ENCODE measurements around the gene TEAD3.

DNA sequence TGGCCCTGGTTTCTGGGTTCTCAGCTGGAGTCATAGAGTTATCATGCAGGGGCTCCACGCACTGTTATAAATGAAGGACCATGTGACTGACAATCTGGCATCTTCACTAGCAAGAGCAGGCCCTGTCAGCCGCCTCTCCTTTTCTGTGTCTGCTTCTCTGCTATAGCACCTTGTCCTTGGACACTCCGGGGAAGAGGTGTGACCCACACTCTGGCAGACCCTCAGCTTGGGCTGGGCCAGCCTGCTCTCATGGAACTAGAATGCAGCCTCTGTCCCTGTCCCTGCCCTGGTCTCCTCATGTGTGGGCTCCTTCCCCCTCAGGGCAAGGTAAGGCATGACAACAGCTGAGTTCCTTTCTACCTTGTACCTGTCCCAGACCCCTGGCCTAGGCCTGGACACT is 55.7 kb downstream of the TEAD3 start:
- TF ChIP-seq YY1 (IDR thresholded peaks at IDR 0.05; ENCODE audit: low read depth) (no peak), EP300 (IDR thresholded peaks at IDR 0.05; ENCODE audit: borderline replicate concordance) (no peak), RAD21 (IDR thresholded peaks at IDR 0.05; ENCODE audit: low read depth) (no peak)
- TF ChIP-seq, protein P1, sequence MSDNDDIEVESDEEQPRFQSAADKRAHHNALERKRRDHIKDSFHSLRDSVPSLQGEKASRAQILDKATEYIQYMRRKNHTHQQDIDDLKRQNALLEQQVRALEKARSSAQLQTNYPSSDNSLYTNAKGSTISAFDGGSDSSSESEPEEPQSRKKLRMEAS (IDR thresholded peaks at IDR 0.05), result no peak
- TF ChIP-seq, protein P2, sequence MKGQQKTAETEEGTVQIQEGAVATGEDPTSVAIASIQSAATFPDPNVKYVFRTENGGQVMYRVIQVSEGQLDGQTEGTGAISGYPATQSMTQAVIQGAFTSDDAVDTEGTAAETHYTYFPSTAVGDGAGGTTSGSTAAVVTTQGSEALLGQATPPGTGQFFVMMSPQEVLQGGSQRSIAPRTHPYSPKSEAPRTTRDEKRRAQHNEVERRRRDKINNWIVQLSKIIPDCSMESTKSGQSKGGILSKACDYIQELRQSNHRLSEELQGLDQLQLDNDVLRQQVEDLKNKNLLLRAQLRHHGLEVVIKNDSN (IDR thresholded peaks at IDR 0.05), result no peak
